ENCODE results near the gene PPBP. TPM values are rescaled to one million over a fixed set of nuclear protein-coding genes. Genes with fewer than 3 reads are reported as not detected.

Gene PPBP
- total RNA-seq, 1 donor from 2014 or later = not detected

GRCh38 chr4:73948291-73948690 lies 39.7 kb downstream of the PPBP start:
- DNase-seq (ENCODE audit: low spot score) = no peak

DNA sequence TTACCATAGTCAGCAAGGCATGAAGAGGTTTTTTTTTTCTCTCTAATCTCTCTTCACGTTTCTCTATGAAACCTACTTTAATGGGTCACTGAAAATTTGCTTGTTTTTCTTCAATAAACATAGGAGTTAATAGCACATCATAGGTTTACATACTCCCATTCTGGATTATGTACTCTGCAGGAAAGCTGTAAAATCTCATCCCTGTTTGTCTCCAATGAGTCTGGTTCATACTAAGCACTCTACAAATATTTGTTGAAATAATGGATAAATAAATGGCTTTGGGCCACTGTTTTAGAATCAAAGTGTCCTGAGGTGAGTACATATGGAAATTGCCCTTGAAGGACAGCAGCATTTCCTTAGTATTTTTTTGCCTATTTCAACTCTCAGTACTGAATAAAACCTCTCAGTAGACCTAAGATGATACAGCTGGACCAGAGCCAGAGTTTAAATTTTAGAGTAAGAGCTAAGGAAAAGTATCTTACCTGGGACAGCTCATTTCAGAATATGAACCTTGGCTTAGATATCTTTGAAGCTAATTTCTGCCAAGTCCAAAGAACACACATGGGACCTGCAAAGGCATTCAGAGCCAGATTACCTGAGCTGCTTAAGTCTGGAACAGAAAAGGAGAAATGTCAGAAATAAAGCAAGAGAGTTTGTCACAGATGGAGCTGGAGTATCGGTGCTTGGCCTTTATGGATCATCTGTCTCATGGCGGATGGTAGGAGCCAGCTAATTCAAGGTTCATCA lies 40.6 kb downstream of the PPBP start:
- DNase-seq (ENCODE audit: low spot score) = no peak

GRCh38 chr4:73945674-73946449 lies 42.1 kb downstream of the PPBP start:
- no peak for DNase-seq (ENCODE audit: low spot score)

DNA sequence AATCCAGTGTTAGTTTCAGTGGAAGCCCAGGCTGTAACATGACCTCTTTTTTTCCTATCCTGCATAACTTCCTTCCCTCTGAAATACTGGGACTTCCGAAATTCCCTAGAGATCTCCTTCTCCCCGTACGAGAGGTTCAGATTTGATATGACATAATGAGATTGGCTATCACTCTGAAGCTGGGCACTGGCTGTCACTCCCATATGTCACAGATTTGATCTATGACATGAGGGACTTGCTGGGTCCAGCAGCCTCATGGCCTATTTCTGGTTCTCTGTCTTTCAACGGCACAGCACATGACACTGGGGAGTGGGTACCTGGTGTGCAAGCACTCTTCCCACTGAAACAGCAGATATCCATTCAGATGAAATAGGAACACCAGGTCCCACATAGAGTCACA lies 42.9 kb downstream of the PPBP start:
- no peak for DNase-seq (ENCODE audit: low spot score)

- DNase-seq (ENCODE audit: low spot score) = no peak
These were observed 43.7 kb downstream of the PPBP start for GRCh38 chr4:73944061-73944875.

DNA sequence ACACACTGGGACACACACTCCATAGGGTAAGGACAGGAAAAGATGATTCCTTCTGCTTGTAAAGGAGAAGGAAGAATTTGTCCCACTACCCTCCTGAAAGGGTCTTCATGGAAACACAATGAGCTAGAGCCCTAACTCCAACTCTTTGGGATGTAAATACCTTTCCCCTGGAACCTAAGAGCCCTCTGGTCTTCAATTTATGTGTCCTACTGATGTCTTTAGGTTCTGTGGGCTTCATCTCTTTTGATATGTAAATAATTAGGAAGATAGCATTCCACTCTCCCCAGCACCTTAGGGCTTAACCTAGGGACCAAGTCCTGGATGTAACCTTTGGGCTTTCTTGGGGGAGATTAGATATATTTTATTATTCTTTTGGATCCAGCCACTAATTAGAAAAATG lies 44.4 kb downstream of the PPBP start:
- DNase-seq (ENCODE audit: low spot score) = no peak

DNA sequence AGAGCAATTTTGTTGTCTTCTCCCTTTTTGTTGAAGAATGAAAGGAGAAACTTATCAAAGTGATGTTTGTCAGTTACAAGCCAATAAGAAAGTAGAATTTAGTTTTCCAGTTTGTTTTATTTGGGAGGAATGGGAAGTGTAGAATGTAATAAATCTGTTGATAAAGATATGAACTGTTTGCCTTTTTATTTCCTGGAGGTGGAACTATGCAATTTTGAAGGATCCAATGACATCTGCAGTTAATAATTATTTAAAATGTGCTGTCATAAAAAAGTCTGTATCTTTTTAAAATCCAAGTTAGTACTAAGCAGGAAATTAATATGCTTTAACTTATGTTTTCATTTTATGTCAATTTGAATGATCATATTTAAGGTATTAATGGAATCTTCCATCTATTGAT lies 51.0 kb downstream of the PPBP start:
- no peak for DNase-seq (ENCODE audit: low spot score)

Other genes with a start within 250 kb of the PPBP start
- 0.44 TPM for gene CXCL8, start 247.6 kb downstream of the PPBP start, total RNA-seq
- 0.73 TPM for gene CXCL6, start 151.5 kb downstream of the PPBP start, total RNA-seq
- not detected for gene PF4V1, start 134.9 kb downstream of the PPBP start, total RNA-seq
- gene CXCL1, start 118.8 kb downstream of the PPBP start, total RNA-seq = 0.55 TPM
- gene PF4, start 6.2 kb downstream of the PPBP start, total RNA-seq = not detected
- not detected for gene CXCL5, start 10.5 kb upstream of the PPBP start, total RNA-seq
- gene CXCL3, start 50.5 kb upstream of the PPBP start, total RNA-seq = not detected
- gene CXCL2, start 111.0 kb upstream of the PPBP start, total RNA-seq = 3.3 TPM
- 15.9 TPM for gene MTHFD2L, start 169.9 kb upstream of the PPBP start, total RNA-seq